K562 (cell line): ENCODE measurements around the gene SLC25A33. TPM values are rescaled to one million over a fixed set of nuclear protein-coding genes. Genes with fewer than 3 reads are reported as not detected.

Source experiments
- ATAC-seq: fragments of 200-7000 bp; cut with Tn5 transposase; 3 replicates; pipeline ENCODE4 v1.9.1; 2020; ENCODE audit warnings: moderate library complexity
- BruUV-seq: library from RNA; stranded (reverse); fragments of 400-500 nt; replicated peaks from 2 replicates; lab custom pipeline; 2021; lab: Mats Ljungman, UMichigan
- CTCF ChIA-PET: fragments of 300-600 bp; formaldehyde crosslinking; extraction: SDS; loops from one replicate; lab custom pipeline; 2021; ENCODE audit warnings: low intra/inter-chr PET ratio; lab: Yijun Ruan, JAX
- POLR2A ChIA-PET: fragments of 300-600, 350-650 bp; sonication (Branson Sonifier 250); formaldehyde crosslinking; extraction: SDS; loops from one replicate; lab custom pipeline; 2021; ENCODE audit warnings: antibody characterized with exemption, inconsistent platforms; lab: Yijun Ruan, JAX
- DNase-seq, 4 experiments: peaks; one replicate each; pipeline versions ENCODE4 v3.0.0 to v3.0.0-alpha.2; 2011 to 2018; ENCODE audit warnings: low spot score in 3 of 4, mixed read lengths in 3 of 4; ENCODE audit errors: extremely low read depth in 1 of 4
- FAIRE-seq: peaks from 2 replicates; lab custom pipeline; 2011; peaks lifted over from hg19 to GRCh38; lab: Jason Lieb, UNC
- H2AFZ ChIP-seq: 2 replicates; pipeline ENCODE4 v1.6.0; 2011; ENCODE audit warnings: low read depth, low read length, control low read depth, inconsistent platforms
- H3K27ac ChIP-seq: fragments of 200-600 bp; 3 replicates; pipeline ENCODE4 v1.8.0; 2011; ENCODE audit warnings: low read depth, mild to moderate bottlenecking, control low read depth, inconsistent platforms, low read length, moderate library complexity, mixed read lengths; ENCODE audit errors: extremely low read depth
- H3K27me3 ChIP-seq, 2 experiments: fragments of 300-600 bp in 1 of 2; 2 replicates in 1 of 2; 3 replicates in 1 of 2; pipeline versions ENCODE4 v1.6.0 to v1.8.0; 2011; ENCODE audit warnings: inconsistent platforms in 2 of 2, low read length in 2 of 2, mild to moderate bottlenecking in 1 of 2, mixed read lengths in 1 of 2, moderate library complexity in 1 of 2; ENCODE audit not compliant: control insufficient read depth in 2 of 2, insufficient read depth in 2 of 2
- H3K36me3 ChIP-seq: fragments of 300-600 bp; 3 replicates; pipeline ENCODE4 v1.8.0; 2011; ENCODE audit warnings: mild to moderate bottlenecking, low read length, inconsistent platforms; ENCODE audit not compliant: control insufficient read depth, insufficient read depth
- H3K4me1 ChIP-seq, 2 experiments: fragments of 200-600 bp in 1 of 2; replicated peaks in 1 of 2; 2 replicates in 1 of 2; 3 replicates in 1 of 2; pipeline versions ENCODE4 v1.5.1 to v1.8.0; 2011; ENCODE audit warnings: inconsistent platforms in 2 of 2, low read length in 2 of 2, mild to moderate bottlenecking in 1 of 2, mixed read lengths in 1 of 2, moderate library complexity in 1 of 2; ENCODE audit not compliant: control insufficient read depth in 2 of 2, insufficient read depth in 2 of 2
- H3K4me2 ChIP-seq: 2 replicates; pipeline ENCODE4 v1.6.1; 2011; ENCODE audit warnings: low read length, control low read depth, inconsistent platforms, mixed read lengths; ENCODE audit not compliant: insufficient read depth
- H3K4me3 ChIP-seq: fragments of 200-600 bp; sonication (generic), shearing (Covaris generic); 2 replicates; pipeline ENCODE4 v1.5.1; 2016; ENCODE audit warnings: control low read depth, inconsistent platforms
- H3K79me2 ChIP-seq: fragments of 200-600 bp; 3 replicates; pipeline ENCODE4 v1.8.0; 2011; ENCODE audit warnings: low read length, inconsistent platforms; ENCODE audit not compliant: control insufficient read depth, insufficient read depth
- H3K9ac ChIP-seq, 2 experiments: 2 replicates each; pipeline versions ENCODE4 v1.6.0 to v1.6.1; 2011; ENCODE audit warnings: low read depth in 2 of 2, low read length in 2 of 2, control low read depth in 1 of 2, inconsistent platforms in 1 of 2, mild to moderate bottlenecking in 1 of 2, mixed read lengths in 1 of 2; ENCODE audit not compliant: insufficient read depth in 1 of 2
- H3K9me1 ChIP-seq: one replicate; pipeline ENCODE4 v1.6.0; 2011; ENCODE audit warnings: inconsistent platforms, mild to moderate bottlenecking, low read length, moderate library complexity; ENCODE audit not compliant: control insufficient read depth, insufficient read depth
- H3K9me3 ChIP-seq: replicated peaks from 2 replicates; pipeline ENCODE4 v1.5.1; 2011; ENCODE audit warnings: low read depth, low read length, inconsistent platforms; ENCODE audit not compliant: control insufficient read depth, insufficient read depth
- H4K20me1 ChIP-seq: replicated peaks from 2 replicates; pipeline ENCODE4 v1.6.1; 2011; ENCODE audit warnings: low read length, inconsistent platforms, mixed read lengths; ENCODE audit not compliant: control insufficient read depth, insufficient read depth
- KAT2B ChIP-seq: IDR thresholded peaks from one replicate; pipeline ENCODE4 v1.6.1; 2012; ENCODE audit warnings: low read depth, mild to moderate bottlenecking, control low read depth, inconsistent platforms, low read length, moderate library complexity
- MAFG ChIP-seq: fragments of 450-650 bp; conservative IDR thresholded peaks from 2 replicates; pipeline ENCODE4 v1.6.1; 2016; ENCODE audit warnings: missing genetic modification characterization, missing compliant biosample characterization
- MCM3 ChIP-seq: fragments of 450-650 bp; IDR thresholded peaks from 2 replicates; pipeline ENCODE4 v1.6.1; 2016
- PHF21A ChIP-seq: fragments of 450-650 bp; IDR thresholded peaks from 2 replicates; pipeline ENCODE4 v1.6.1; 2017; ENCODE audit warnings: low read depth, borderline replicate concordance
- POLR2G ChIP-seq: fragments of 200-400 bp; formaldehyde crosslinking; IDR thresholded peaks from 2 replicates; pipeline ENCODE4 v1.6.1; 2017; ENCODE audit warnings: low read depth, mild to moderate bottlenecking, antibody characterized with exemption, low read length, moderate library complexity
- WGBS: fragments of 100-300 bp; shearing (Covaris generic); methylation state at CpG from one replicate; pipeline ENCODE4 v1.1.6; 2016; ENCODE audit warnings: low coverage, mixed read lengths; ENCODE audit not compliant: insufficient coverage; ENCODE audit errors: missing lambda C conversion rate; 5-methylcytosine and 5-hydroxymethylcytosine counted together
- in situ Hi-C: fragments of 300-500 bp; cut with MboI; formaldehyde crosslinking; loops from 4 replicates; pipeline ENCODE4 v1.15.0; 2018; ENCODE audit warnings: inconsistent platforms, mixed read lengths
- intact Hi-C: fragments of 100-400 bp; cut with micrococcal nuclease; formaldehyde crosslinking; loops from 2 replicates; pipeline ENCODE4 v1.14.2; 2022
- polyA plus RNA-seq, 8 experiments: library from polyadenylated mRNA; depleted of rRNA in 4 of 8; stranded (reverse) in 5 of 8; unstranded in 3 of 8; fragments of >200 nt; fragmentation: Nextera tagmentation in 2 of 8; fragmentation: Illumina TruSeq in 1 of 8; extraction: Ambion mirVana in 2 of 8; extraction: Trizol in 1 of 8; gene quantifications; 2 replicates each; pipeline versions ENCODE4 v1.2.1 to v1.2.3, GENCODE V29; 2011 to 2014; ENCODE audit warnings: inconsistent platforms in 1 of 8, missing spikeins in 1 of 8
- total RNA-seq, 7 experiments: library from RNA; depleted of rRNA in 6 of 7; stranded (reverse); fragments of >200 nt in 6 of 7; fragmentation: Illumina TruSeq in 2 of 7; extraction: Trizol in 2 of 7; gene quantifications; 2 replicates each; pipeline versions ENCODE4 v1.2.1 to v1.2.3, GENCODE V29; 2011 to 2021; ENCODE audit warnings: low replicate concordance in 1 of 7
- TF ChIP-seq, protein P1 (sequence below): conservative IDR thresholded peaks from 2 replicates; pipeline ENCODE4 v1.6.1; 2011; ENCODE audit warnings: low read depth, mild to moderate bottlenecking, low read length; ENCODE audit not compliant: control insufficient read depth

The SLC25A33 gene
- total and polyA plus RNA-seq, 9 of the 15 experiments (the other 6 are each of a cell fraction or from before 2014, with no cell fraction given): 3.2 to 23.5 (median 17.5) TPM

DNA sequence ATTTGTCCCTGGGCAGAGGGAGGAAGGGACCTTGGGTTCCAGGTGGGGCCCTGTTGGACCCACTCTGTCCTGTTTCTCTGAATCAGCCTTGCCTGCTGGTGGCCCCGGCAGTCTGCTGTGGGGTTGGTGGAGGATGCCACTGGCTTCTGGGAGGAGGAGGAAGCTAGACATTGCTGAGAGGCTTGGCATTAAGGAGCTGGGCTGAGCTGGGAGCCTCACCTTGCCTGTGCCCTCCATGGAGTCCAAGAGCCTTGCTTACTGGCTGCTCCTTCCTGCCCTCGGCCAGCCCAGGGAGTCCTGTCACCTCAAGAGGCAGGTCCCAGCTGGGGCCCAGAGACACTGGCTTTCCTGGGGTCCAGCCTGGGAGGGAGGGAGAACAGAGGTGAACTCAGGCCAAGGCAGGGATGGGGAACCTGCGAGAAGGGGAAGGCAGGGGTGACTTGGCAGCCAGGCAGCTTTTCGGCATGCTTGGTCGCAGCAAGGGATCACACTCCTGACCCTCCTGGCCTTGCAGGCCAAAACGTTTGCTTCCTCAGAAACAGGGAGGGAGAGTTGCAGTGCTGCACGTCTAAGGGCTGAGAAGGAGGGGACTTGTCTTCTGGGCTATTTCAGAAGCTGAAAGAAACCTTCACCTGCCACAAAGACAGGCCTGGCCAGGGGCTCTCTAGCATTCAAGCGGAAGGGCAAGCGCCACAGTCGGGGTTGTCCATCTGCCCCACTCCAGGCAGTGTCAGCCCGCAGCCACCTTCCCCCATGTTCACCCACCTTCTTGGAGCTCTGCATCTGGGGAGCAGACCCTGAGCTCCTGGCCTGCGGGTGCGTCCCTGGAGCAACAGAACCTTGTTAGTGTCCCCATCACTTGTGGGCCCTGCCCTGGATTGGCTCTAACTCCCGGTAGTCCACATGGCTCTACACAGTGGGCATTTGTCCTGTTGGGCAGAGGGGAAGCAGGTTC lies 58.4 kb downstream of the SLC25A33 start:
- POLR2A ChIA-PET: interaction anchor here (0.8 to 2.6 kb wide), 4 partner anchors 9 to 18 kb away, joined by 3 to 14 read pairs (median 4); partner anchors contain the start of gene TMEM201

DNA sequence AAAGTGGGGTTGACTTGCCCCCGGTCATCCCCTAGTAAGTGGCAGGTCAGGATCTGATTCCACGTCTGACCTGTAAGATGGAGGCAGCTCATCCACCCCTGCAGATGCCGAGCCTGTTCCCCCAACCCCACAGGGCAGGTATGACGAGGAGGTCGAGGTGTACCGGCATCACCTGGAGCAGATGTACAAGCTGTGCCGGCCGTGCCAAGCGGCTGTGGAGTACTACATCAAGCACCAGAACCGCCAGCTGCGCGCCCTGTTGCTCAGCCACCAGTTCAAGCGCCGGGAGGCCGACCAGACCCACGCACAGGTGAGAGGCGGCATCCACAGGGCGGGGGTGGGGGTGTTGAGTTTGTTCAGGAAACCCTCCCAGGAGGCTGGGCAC lies 59.0 kb downstream of the SLC25A33 start:
- Histone ChIP-seq H3K4me3 (no peak overlapping the region), H4K20me1 (peaks cover 24% of the 10 kb centered on the region), H3K4me1 (peaks cover 8 to 40% of the 10 kb centered on the region in 2 experiments), H3K9me3 (no peaks in the 10 kb centered on the region), H3K79me2 (peaks cover 25% of the 10 kb centered on the region), H3K9me1 (peaks cover 7% of the 10 kb centered on the region), H3K27ac (no peak overlapping the region), H3K9ac (0 out of 4 replicates have a peak overlapping the region, but pooled peaks of 1 of the 2 experiments have one; percentile 56), H3K36me3 (peaks cover 79% of the 10 kb centered on the region; the same call in 2 of the 3 replicates), H3K4me2 (no peak overlapping the region), H2AFZ (no peak overlapping the region), H3K27me3 (no peaks in the 10 kb centered on the region)
- DNase-seq (no peak), ATAC-seq (no peak), FAIRE-seq (no peak)
- POLR2A ChIA-PET: interaction anchor here (0.8 to 2.6 kb wide), 3 partner anchors 10 to 17 kb away, joined by 3 to 14 read pairs (median 5); partner anchors contain the start of gene TMEM201
- in situ Hi-C loops: no loop called here
- BruUV-seq: no TSS peak
- CTCF ChIA-PET: no interaction called here
- 90% methylated on average over 16 of the region's 18 CpGs for WGBS
- intact Hi-C loops: no loop called here
- TF ChIP-seq POLR2G (0 out of 2 replicates have a peak, but pooled peaks have one; percentile 29), PHF21A (no peak)
- TF ChIP-seq, protein P1, sequence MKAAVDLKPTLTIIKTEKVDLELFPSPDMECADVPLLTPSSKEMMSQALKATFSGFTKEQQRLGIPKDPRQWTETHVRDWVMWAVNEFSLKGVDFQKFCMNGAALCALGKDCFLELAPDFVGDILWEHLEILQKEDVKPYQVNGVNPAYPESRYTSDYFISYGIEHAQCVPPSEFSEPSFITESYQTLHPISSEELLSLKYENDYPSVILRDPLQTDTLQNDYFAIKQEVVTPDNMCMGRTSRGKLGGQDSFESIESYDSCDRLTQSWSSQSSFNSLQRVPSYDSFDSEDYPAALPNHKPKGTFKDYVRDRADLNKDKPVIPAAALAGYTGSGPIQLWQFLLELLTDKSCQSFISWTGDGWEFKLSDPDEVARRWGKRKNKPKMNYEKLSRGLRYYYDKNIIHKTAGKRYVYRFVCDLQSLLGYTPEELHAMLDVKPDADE: no peak

More for the DNA sequence above, 58.4 kb downstream of the SLC25A33 start:
- Histone ChIP-seq H4K20me1 (peaks cover 30% of the 10 kb centered on the region), H3K36me3 (peaks cover 72% of the 10 kb centered on the region; the same call in 2 of the 3 replicates), H2AFZ (no peak overlapping the region), H3K4me2 (no peak overlapping the region), H3K79me2 (peaks cover 32% of the 10 kb centered on the region), H3K9me3 (no peaks in the 10 kb centered on the region), H3K27me3 (no peaks in the 10 kb centered on the region), H3K9me1 (peaks cover 12% of the 10 kb centered on the region), H3K9ac (peak overlapping the region in 1 of 2 experiments; percentile 77; a peak in 1 of 4 replicates), H3K27ac (no peak overlapping the region), H3K4me3 (no peak overlapping the region), H3K4me1 (peaks cover 14 to 46% of the 10 kb centered on the region in 2 experiments)
- in situ Hi-C loops: no loop called here
- intact Hi-C loops: no loop called here
- TF ChIP-seq POLR2G (0 out of 2 replicates have a peak, but pooled peaks have one; percentile 25), KAT2B (no peak), MCM3 (no peak), MAFG (no peak)
- CTCF ChIA-PET: no interaction called here
- no peak for ATAC-seq
- BruUV-seq: no TSS peak
- WGBS: 86% methylated on average over 13 of the region's 14 CpGs
- no peak for DNase-seq
- no peak for FAIRE-seq
